Measurements from ENCODE around the gene CCK.

Gene CCK

DNA sequence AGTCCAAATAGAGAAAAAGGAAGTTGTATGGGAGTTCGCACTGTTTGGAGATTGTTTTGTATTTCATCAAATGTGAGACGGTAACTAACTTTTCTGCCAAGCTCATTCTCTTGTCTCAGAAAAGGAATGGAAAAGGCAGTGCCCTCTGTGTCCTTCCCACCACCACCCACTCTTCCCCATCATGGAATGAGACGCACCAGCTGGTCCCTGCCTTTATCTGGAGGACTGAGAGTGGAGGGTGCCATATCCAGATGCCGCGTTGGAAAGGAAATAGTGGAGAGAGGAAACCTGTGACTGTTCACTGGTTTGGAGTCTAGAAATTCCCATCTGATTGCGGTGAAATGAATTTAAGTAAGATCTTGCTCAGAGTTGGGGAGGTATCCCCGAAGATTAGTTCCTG is 3.7 kb upstream of the CCK start:
- DNase-seq (ENCODE audit: low read depth, low spot score) = no peak

- no peak for DNase-seq (ENCODE audit: low read depth, low spot score)
Observed at GRCh38 chr3:42267878-42268277, 1.9 kb upstream of the CCK start.

- peak; percentile 6 for DNase-seq (ENCODE audit: low read depth, low spot score)
Observed at GRCh38 chr3:42265059-42265991, 660 bp downstream of the CCK start.

GRCh38 chr3:42264399-42265058 is 1.5 kb downstream of the CCK start:
- DNase-seq (ENCODE audit: low read depth, low spot score) = peak; percentile 9

DNA sequence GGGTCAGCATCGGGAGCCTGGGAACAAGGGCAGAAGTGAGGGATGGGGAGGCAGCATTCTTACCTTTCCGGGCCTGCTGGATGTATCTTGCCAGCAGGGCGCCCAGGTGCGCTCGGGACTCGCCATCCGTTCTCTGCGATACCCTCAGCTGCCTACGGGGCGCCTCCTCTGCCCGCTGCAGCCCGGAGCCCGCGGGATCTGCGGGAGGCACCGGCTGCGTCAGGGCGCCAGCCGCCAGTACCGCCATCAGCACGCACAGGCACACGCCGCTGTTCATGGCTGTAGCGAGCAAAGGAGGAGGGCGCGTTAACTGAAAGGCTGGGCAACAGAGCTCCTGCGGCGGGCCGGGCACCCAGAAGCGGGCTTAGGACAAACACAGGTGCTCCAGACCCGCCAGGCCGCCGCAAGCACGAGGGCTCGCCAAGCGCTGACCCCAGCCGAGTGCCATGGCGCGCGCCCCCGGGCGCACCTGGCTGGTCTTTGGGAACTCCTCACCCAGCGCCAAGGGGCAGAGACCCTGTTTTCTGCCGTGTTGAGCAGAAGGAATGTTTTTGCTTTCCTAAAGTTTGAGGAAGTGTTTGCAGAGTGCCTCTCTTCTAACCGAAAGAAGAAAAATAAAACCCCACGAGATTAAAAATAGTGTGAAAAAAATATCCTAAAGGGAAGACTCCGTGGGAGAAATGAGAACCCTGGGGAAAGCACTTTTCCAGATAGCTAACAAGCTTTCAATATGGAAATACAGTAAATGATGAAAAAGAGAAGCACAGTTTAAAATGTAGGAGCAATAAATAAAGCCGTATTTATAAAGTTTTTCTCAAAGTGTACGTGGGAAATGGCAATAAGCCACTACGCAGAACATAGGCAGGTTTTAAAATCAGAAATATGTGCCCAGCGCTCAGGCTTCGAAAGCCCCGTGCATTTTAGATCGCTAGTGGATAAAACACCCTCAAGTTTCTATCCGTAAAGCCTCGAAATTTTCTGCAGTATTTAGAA is 2.3 kb downstream of the CCK start:
- no peak for DNase-seq (ENCODE audit: low read depth, low spot score)

- DNase-seq (ENCODE audit: low read depth, low spot score) = no peak
Observed at GRCh38 chr3:42262525-42262924, 3.5 kb downstream of the CCK start.

DNA sequence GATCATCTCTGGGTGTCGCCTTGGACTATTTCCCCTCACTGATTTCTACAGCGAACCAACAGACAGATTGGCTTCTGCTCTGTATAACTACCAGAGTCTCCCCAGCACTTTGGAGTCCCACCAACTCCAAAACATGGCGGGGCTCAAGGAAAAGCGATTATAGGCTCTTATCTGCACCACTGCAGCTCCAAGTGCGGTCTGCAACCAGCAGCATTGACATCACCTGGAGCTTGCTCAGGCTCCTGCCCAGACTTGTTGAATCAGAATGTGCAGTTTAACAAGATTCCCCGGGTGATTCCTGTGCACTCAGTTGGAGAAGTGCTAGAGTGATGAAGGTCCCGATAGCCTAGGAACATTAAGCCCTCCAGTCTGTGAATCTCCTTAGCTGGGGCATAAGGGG is 9.0 kb downstream of the CCK start:
- no peak for DNase-seq (ENCODE audit: low read depth, low spot score)

DNA sequence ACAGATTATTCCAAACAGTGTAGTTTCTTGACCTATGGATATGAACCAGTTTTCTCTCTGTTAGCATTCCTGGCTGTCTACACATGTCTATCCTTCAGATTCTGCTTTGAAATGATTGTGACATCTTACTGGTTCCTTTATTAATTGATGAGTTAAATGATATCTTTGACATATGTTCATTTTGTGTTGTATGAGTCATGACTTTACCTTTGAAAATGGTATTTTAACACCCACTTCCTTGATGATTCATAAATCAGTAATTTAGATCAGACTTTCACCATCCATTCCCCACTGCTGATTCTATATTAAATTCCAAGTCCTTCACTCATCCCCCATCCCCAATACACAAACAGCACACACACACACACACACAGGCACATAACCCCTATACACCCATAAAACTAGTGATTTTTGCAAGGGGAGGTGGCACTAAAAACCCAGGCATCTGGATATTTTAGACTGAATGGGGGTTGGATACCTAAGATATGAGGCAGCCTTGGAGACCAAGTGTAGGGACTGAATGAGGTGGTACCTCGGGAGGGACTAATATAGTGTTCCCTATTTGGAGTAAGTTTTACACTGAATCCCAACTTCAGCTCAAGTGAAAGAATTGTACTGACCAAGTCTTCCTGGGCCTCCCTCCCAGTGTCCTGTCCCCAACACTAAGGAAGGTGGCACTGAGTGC is 9.7 kb downstream of the CCK start:
- DNase-seq (ENCODE audit: low read depth, low spot score) = no peak

- no peak for DNase-seq (ENCODE audit: low read depth, low spot score)
Observed at GRCh38 chr3:42254566-42254965, 11.4 kb downstream of the CCK start.

- DNase-seq (ENCODE audit: low read depth, low spot score) = no peak
Observed at GRCh38 chr3:42250761-42251160, 15.2 kb downstream of the CCK start.

DNA sequence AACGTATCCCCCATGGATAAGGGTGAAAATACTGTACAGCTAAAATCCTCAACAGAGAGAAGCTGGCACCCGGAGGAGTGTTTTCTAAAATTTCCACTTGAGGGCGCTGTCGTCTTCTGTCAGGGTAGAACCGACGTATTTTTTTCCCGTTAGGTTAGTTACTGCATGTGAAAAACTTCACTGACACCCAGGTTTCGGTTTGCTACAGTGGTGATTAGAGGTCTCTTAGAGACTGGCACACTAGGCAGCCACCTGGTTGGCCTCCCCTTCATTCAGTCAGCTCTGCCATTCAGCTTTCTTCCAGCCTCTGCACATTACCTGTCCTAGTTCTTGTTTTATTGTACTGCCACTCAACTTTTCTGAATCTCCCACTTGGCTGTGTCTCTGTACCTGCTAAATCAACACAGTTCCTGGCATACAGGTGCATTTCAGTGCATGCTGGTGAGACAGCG is 18.4 kb downstream of the CCK start:
- peak; percentile 23 for DNase-seq (ENCODE audit: low read depth, low spot score)

DNA sequence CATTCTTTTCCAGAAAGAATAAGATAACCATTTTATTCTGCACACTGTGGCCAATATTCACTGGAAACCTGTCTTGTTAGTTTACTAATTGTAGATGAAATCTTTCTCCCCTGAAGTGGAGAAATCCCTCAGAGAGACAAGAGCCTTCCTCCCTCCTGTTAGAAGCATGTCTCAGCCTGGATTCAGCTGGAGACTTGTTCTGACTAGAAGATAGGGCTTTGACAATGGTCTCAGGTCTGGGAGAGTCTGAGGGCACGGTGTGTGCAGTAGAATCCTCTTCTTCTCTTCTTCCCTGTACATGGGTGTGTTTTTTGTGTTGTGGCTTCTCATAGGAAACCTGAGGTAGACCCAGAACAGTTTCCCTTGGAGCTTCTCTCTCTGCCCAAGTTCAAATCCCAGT is 19.9 kb downstream of the CCK start:
- no peak for DNase-seq (ENCODE audit: low read depth, low spot score)

- no peak for DNase-seq (ENCODE audit: low read depth, low spot score)
Observed at GRCh38 chr3:42236611-42237010, 29.4 kb downstream of the CCK start.

DNA sequence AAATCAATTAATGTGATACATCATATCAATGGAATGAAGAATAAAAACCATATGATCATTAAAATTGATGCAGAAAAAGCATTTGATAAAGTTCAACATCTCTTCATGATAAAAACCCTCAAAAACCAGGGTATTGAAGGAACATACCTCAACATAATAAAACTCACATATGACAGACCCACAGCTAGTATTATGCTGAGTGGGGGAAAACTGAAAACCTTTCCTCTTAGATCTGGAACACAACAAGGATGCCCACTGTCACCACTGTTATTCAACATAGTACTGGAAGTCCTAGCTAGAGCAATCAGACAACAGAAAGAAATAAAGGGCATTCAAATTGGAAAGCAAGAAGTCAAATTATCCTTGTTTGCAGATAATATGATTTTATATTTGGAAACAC is 30.5 kb downstream of the CCK start:
- no peak for DNase-seq (ENCODE audit: low read depth, low spot score)

DNA sequence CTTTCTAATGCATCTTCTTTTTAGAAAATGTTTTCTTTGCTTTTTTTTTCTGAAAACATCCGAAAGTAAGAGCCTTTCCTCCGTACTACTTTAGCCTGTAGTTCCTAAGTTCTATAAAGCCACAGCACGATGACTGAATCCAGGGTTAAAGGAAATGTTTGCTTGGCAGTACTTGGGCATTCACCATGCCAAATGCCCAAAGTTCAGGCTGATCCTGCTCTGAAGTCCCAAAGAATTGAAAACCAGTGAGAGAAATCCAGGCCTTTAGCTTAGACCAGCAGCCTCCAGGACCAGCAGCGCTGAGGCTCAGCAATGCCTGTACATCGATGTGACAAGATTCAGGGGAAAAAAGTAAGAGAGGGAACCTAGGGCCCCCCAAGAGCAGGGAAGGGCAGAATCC is 35.1 kb downstream of the CCK start:
- DNase-seq (ENCODE audit: low read depth, low spot score) = no peak

- peak; percentile 26 for DNase-seq (ENCODE audit: low read depth, low spot score)
Observed at GRCh38 chr3:42229942-42230688, 35.9 kb downstream of the CCK start.

DNA sequence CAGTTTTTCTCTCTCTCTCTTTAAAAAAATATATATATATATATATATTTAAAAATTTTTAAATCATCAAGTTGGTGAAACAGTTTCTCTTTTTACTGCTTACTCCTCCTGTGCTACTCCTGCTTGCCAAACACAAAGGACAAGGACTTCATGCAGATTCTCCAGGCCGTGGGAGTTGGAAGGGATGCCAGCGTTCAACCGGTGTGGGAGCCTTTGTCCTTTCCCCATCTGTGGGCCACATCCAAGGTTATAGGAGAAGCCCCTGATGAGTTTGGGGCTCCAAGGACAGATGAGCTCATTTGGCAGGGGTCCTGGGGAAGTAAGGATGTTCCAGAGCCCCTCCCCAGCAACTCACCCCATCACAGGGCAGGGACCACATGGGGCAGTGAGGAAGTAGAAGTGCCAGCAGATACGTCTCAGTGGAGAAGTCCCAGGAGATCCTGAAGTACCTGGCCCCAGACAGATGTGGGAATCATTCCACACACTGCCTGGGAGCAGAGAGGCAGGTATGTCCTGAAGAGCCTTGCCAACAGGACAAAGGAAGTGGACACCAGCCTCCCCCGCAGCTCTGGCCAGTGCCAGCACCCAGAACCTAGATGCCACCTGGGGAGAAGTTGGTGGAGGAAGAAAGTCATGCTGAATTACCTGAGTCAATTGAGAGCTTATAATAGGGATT is 36.6 kb downstream of the CCK start:
- DNase-seq (ENCODE audit: low read depth, low spot score) = no peak

- DNase-seq (ENCODE audit: low read depth, low spot score) = no peak
Observed at GRCh38 chr3:42228796-42229195, 37.2 kb downstream of the CCK start.

DNA sequence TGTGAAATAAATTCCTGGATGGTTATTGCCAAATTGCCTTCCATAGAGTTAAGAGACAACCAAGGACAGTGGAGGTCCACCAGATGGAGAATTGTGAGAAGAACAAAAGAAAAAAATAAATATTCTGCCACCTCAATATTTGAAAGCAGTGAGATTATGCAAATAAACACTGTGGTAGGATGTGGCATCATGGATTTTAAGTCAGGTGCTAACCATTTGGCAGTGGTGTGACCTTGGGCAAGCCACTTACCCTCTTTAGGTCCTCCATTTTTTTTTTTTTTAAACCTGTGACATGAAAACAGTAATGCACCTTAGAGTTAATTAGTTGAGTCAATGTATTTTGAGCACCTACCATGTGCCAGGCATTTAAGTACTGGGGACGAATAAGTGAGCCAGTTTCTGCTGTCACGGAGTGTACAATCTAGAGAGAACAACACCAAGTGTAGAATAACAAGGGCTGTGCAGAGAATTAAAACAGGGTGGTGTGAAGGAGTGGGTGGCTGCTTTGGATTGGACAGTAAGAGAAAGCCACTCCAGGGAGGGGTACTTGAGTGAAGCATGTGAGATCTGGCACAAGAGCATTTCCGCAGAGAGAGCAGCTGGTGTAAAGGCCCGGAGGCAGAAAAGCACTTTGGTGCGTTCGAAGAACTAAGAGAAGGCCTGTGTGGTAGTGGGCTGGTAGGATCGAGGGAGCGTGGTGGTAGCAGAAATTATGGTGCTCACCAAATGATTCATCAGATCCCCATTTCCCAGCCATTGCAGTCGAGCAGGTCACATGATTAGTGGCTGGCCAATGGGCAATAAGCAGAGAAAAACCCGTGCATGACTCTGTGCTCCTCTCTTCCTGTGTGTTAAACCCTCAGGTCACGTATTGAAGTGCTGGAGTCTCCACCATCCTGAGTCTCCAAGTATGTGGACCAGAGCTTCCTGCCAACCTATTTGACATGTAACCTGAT is 39.2 kb downstream of the CCK start:
- DNase-seq (ENCODE audit: low read depth, low spot score) = no peak
